CD14-positive monocyte (primary cell): Measurements from ENCODE around the gene ADIG. TPM values are rescaled to one million over a fixed set of nuclear protein-coding genes. Genes with fewer than 3 reads are reported as not detected.
A peak's percentile ranks its signal among the peaks of the same experiment; 100 is the strongest.

ENCODE experiments used
- DNase-seq, 3 donors: peaks; one replicate each; pipeline ENCODE4 v3.0.0-alpha.2; 2011 to 2022
- H2AFZ ChIP-seq: 2 replicates; pipeline ENCODE4 v1.6.0; 2012; ENCODE audit warnings: mild to moderate bottlenecking, low read depth, low read length, inconsistent platforms; ENCODE audit not compliant: insufficient read depth, poor library complexity, severe bottlenecking
- H3K27ac ChIP-seq, 2 donors: 1 replicate in 1 of 2; 2 replicates in 1 of 2; pipeline ENCODE4 v1.5.1; 2012 to 2013; ENCODE audit warnings: low read length in 2 of 2, control low read depth in 1 of 2, inconsistent platforms in 1 of 2, low read depth in 1 of 2, mild to moderate bottlenecking in 1 of 2
- H3K27me3 ChIP-seq, 2 donors: one replicate each; pipeline versions ENCODE4 v1.6.0 to v1.6.1; 2011 to 2013; ENCODE audit warnings: low read length in 2 of 2; ENCODE audit not compliant: control insufficient read depth in 2 of 2, insufficient read depth in 2 of 2
- H3K36me3 ChIP-seq, 2 donors: replicated peaks in 1 of 2; 1 replicate in 1 of 2; 2 replicates in 1 of 2; pipeline versions ENCODE4 v1.5.1 to v1.6.1; 2012 to 2013; ENCODE audit warnings: low read length in 2 of 2, control low read depth in 1 of 2, inconsistent platforms in 1 of 2, mild to moderate bottlenecking in 1 of 2; ENCODE audit not compliant: insufficient read depth in 2 of 2, control insufficient read depth in 1 of 2
- H3K4me1 ChIP-seq, 2 donors: 1 replicate in 1 of 2; 2 replicates in 1 of 2; pipeline versions ENCODE4 v1.5.1 to v1.6.1; 2012 to 2013; ENCODE audit warnings: low read length in 2 of 2, control low read depth in 1 of 2, inconsistent platforms in 1 of 2, mild to moderate bottlenecking in 1 of 2, moderate library complexity in 1 of 2; ENCODE audit not compliant: insufficient read depth in 2 of 2, control insufficient read depth in 1 of 2
- H3K4me2 ChIP-seq: replicated peaks from 2 replicates; pipeline ENCODE3; 2012; ENCODE audit warnings: low read length, moderate library complexity, mild to moderate bottlenecking; ENCODE audit not compliant: poor library complexity, severe bottlenecking; ENCODE audit errors: extremely low read depth
- H3K4me3 ChIP-seq, 3 experiments: fragments of 200-600 bp in 1 of 3; sonication (generic) in 1 of 3; replicated peaks in 1 of 3; 1 replicate in 2 of 3; 2 replicates in 1 of 3; pipeline ENCODE4 v1.5.1; 2011 to 2013; ENCODE audit warnings: low read length in 3 of 3, mild to moderate bottlenecking in 3 of 3, control low read depth in 2 of 3, low read depth in 2 of 3, inconsistent platforms in 1 of 3, moderate library complexity in 1 of 3
- H3K79me2 ChIP-seq: 2 replicates; pipeline ENCODE4 v1.6.0; 2012; ENCODE audit warnings: mild to moderate bottlenecking, control low read depth, inconsistent platforms, low read length, moderate library complexity; ENCODE audit not compliant: insufficient read depth
- H3K9ac ChIP-seq: 2 replicates; pipeline ENCODE4 v1.6.0; 2017; ENCODE audit warnings: low read length, mild to moderate bottlenecking; ENCODE audit not compliant: insufficient read depth, poor library complexity, severe bottlenecking
- H3K9me3 ChIP-seq, 2 donors: replicated peaks in 1 of 2; 1 replicate in 1 of 2; 2 replicates in 1 of 2; pipeline versions ENCODE4 v1.5.1 to v1.6.1; 2012 to 2013; ENCODE audit warnings: low read length in 2 of 2, control low read depth in 1 of 2; ENCODE audit not compliant: control insufficient read depth in 1 of 2, insufficient read depth in 1 of 2
- H4K20me1 ChIP-seq: 2 replicates; pipeline ENCODE4 v1.6.0; 2012; ENCODE audit warnings: mild to moderate bottlenecking, low read length, control low read depth, moderate library complexity; ENCODE audit not compliant: insufficient read depth
- H3K27ac Mint-ChIP-seq, 7 donors: one replicate each; pipeline ENCODE4 v1.8.0; 2020; ENCODE audit warnings: mild to moderate bottlenecking in 7 of 7, mixed read lengths in 7 of 7, moderate library complexity in 6 of 7, inconsistent platforms in 2 of 7
- H3K27me3 Mint-ChIP-seq, 3 donors: one replicate each; pipeline ENCODE4 v1.8.0; 2021 to 2022; ENCODE audit warnings: low read depth in 3 of 3, mild to moderate bottlenecking in 3 of 3, mixed read lengths in 3 of 3, moderate library complexity in 3 of 3, inconsistent platforms in 1 of 3
- H3K36me3 Mint-ChIP-seq, 2 donors: one replicate each; pipeline ENCODE4 v1.8.0; 2020; ENCODE audit warnings: mixed read lengths in 2 of 2, inconsistent platforms in 1 of 2, mild to moderate bottlenecking in 1 of 2
- H3K4me1 Mint-ChIP-seq: one replicate; pipeline ENCODE4 v1.8.0; 2020; ENCODE audit warnings: mild to moderate bottlenecking, mixed read lengths
- H3K4me3 Mint-ChIP-seq, 2 donors: one replicate each; pipeline ENCODE4 v1.8.0; 2020; ENCODE audit warnings: mild to moderate bottlenecking in 2 of 2, mixed read lengths in 2 of 2, moderate library complexity in 1 of 2
- H3K9me3 Mint-ChIP-seq, 7 donors: one replicate each; pipeline ENCODE4 v1.8.0; 2020 to 2022; ENCODE audit warnings: mixed read lengths in 7 of 7, mild to moderate bottlenecking in 6 of 7, moderate library complexity in 6 of 7, inconsistent platforms in 2 of 7
- CTCF ChIP-seq: fragments of 200-600 bp; IDR thresholded peaks from one replicate; pipeline ENCODE4 v1.8.0; 2022; ENCODE audit warnings: antibody characterized with exemption, mild to moderate bottlenecking
- WGBS: methylation state at CpG from one replicate; pipeline ENCODE4 v1.1.5; 2013; ENCODE audit warnings: missing lambda C conversion rate; ENCODE audit not compliant: insufficient coverage; 5-methylcytosine and 5-hydroxymethylcytosine counted together
- intact Hi-C, 2 donors: fragments of 100-400 bp; cut with micrococcal nuclease; formaldehyde crosslinking; loops; one replicate each; pipeline versions ENCODE4 v1.15.0 to v1.15.1; 2023
- polyA plus RNA-seq, 3 donors: library from polyadenylated mRNA; depleted of rRNA in 1 of 3; unstranded in 2 of 3; stranded (reverse) in 1 of 3; fragments of 300-500 nt in 2 of 3; fragments of >200 nt in 1 of 3; fragmentation: Illumina TruSeq in 2 of 3; gene quantifications; 1 replicate in 2 of 3; 2 replicates in 1 of 3; pipeline ENCODE4 v1.2.3, GENCODE V29; 2012 to 2021

Gene ADIG
- polyA plus RNA-seq, 3 donors, result not detected

DNA sequence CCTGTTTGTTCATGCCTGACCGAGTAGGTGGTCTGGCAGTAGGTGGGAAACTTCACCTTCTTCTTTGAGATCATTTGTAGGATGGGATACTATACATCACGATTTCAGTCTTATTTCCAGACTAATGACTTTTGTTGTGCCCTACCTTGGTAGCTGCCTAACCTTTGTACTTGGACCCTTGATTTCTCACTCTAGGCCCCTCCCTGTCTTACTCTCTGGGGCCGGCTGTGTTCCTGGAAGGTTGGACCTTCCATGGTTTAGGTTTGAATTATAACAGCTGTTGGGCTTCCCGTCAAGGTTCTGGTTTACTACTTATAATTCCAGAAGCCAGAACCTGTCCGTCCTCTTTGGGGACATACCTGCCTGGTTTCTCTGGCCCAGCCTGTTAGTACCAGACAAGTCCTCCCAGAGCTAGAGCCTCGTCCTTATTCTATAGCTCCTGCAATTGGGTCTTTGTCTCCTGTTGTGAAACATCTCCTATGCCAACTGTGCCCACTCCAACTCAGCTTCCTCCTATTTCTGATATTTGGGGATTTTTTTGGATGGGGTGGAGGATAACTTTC lies 14.9 kb upstream of the ADIG start:
- no peak for TF ChIP-seq CTCF
- H3K4me1 Mint-ChIP-seq, result peaks cover 7% of the 10 kb centered on the region
- H3K9ac ChIP-seq, result no peak overlapping the region
- no peaks in the 10 kb centered on the region for H3K9me3 Mint-ChIP-seq
- H3K27me3 Mint-ChIP-seq, result no peaks in the 10 kb centered on the region
- H4K20me1 ChIP-seq, result peaks cover 8% of the 10 kb centered on the region
- no peak overlapping the region for H3K4me2 ChIP-seq
- DNase-seq, result no peak
- no peaks in the 10 kb centered on the region for H3K79me2 ChIP-seq
- no peaks in the 10 kb centered on the region for H3K27me3 ChIP-seq
- no peak overlapping the region for H3K27ac ChIP-seq
- no peak overlapping the region for H2AFZ ChIP-seq
- H3K4me3 Mint-ChIP-seq, result no peak overlapping the region
- no peaks in the 10 kb centered on the region for H3K9me3 ChIP-seq
- H3K4me3 ChIP-seq, result no peak overlapping the region
- H3K36me3 Mint-ChIP-seq, result peaks cover 82 to 85% of the 10 kb centered on the region in 2 donors
- H3K36me3 ChIP-seq, result peaks cover 92 to 100% of the 10 kb centered on the region in 2 donors
- no peak overlapping the region for H3K27ac Mint-ChIP-seq
- WGBS, result 100% methylated on average over 1 of the region's 6 CpGs
- intact Hi-C loops, result no loop called here
- no peaks in the 10 kb centered on the region for H3K4me1 ChIP-seq

DNA sequence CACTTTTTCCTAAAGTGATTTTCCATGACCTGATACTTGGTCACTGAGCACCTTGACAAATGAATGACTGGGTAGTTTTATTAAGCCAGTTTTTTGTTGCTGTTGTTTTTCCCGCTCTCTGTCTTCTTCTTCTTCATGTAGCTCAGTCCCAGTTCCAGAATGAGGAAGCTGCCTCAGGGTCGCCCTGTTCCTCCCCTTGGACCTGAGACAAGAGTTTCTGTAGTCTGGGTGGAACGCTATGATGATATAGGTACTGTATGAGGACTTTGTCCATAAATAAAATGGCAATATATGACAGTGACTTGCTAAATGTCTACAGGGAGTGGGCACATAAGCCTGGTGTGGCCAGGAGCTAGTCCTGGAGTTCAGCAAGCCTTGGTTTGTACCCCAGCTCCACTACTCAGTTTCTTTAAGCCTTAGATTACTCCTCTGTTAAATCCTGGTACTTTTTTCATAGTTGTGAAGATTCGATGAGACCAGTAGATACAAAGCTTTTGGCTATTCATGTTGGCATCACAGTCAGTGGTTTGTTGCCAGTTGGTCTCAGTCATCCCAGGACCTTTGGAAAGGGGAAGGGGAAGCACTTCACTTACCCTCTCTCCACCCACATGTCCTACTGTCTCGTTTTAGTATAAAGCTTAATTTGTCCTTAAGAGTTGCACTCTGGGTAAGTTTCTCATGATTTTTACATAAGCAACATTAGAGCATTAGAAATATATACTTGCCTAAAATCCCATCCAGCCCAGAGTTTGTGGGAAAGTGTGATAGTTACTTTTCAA lies 11.1 kb upstream of the ADIG start:
- Histone ChIP-seq H4K20me1 (peaks cover 8% of the 10 kb centered on the region), H2AFZ (no peak overlapping the region), H3K27ac (peak overlapping the region in 1 of 2 donors; percentile 12), H3K79me2 (no peaks in the 10 kb centered on the region), H3K4me3 (no peak overlapping the region), H3K9ac (no peak overlapping the region), H3K36me3 (peaks cover 89 to 99% of the 10 kb centered on the region in 2 donors), H3K27me3 (no peaks in the 10 kb centered on the region), H3K4me2 (no peak overlapping the region), H3K9me3 (no peaks in the 10 kb centered on the region), H3K4me1 (no peaks in the 10 kb centered on the region)
- 60% methylated on average over 1 of the region's 5 CpGs for WGBS
- Mint-ChIP-seq H3K4me1 (peaks cover 7% of the 10 kb centered on the region), H3K27me3 (no peaks in the 10 kb centered on the region), H3K27ac (peak overlapping the region in 4 of 7 donors; percentile 13 to 84 (median 56)), H3K36me3 (peaks cover 74 to 81% of the 10 kb centered on the region in 2 donors), H3K9me3 (no peaks in the 10 kb centered on the region), H3K4me3 (no peak overlapping the region)
- intact Hi-C loops, result no loop called here
- no peak for DNase-seq
- no peak for TF ChIP-seq CTCF
